ENCODE measurements around the gene GAB1. TPM values are rescaled to one million over a fixed set of nuclear protein-coding genes. Genes with fewer than 3 reads are reported as not detected.

The GAB1 gene
- total RNA-seq, 1 donor from 2014 or later = 29.7 TPM

GRCh38 chr4:143417679-143418403 is 81.2 kb downstream of the GAB1 start:
- TF ChIP-seq CTCF (IDR thresholded peaks at IDR 0.05; ENCODE audit: partially characterized antibody, unreplicated experiment) = no peak
- H3K27ac Mint-ChIP-seq (ENCODE audit: unreplicated experiment) = no peak overlapping the region
- peaks cover 8% of the 10 kb centered on the region for H3K36me3 Mint-ChIP-seq (ENCODE audit: unreplicated experiment)
- H3K4me1 Mint-ChIP-seq (ENCODE audit: low read depth, unreplicated experiment) = peaks cover 7% of the 10 kb centered on the region
- H3K4me3 Mint-ChIP-seq (ENCODE audit: unreplicated experiment) = no peak overlapping the region
- H3K27me3 Mint-ChIP-seq (ENCODE audit: unreplicated experiment) = peaks cover 2% of the 10 kb centered on the region
- no peaks in the 10 kb centered on the region for H3K9me3 Mint-ChIP-seq (ENCODE audit: unreplicated experiment)
- no peak for DNase-seq

- Mint-ChIP-seq H3K27me3 (ENCODE audit: unreplicated experiment) (peaks cover 2% of the 10 kb centered on the region), H3K36me3 (ENCODE audit: unreplicated experiment) (peaks cover 8% of the 10 kb centered on the region), H3K27ac (ENCODE audit: unreplicated experiment) (no peak overlapping the region), H3K4me1 (ENCODE audit: low read depth, unreplicated experiment) (peaks cover 7% of the 10 kb centered on the region), H3K9me3 (ENCODE audit: unreplicated experiment) (no peaks in the 10 kb centered on the region), H3K4me3 (ENCODE audit: unreplicated experiment) (no peak overlapping the region)
- no peak for DNase-seq
- TF ChIP-seq CTCF (IDR thresholded peaks at IDR 0.05; ENCODE audit: partially characterized antibody, unreplicated experiment) = no peak
Measured at GRCh38 chr4:143420227-143420626, 83.6 kb downstream of the GAB1 start.

DNA sequence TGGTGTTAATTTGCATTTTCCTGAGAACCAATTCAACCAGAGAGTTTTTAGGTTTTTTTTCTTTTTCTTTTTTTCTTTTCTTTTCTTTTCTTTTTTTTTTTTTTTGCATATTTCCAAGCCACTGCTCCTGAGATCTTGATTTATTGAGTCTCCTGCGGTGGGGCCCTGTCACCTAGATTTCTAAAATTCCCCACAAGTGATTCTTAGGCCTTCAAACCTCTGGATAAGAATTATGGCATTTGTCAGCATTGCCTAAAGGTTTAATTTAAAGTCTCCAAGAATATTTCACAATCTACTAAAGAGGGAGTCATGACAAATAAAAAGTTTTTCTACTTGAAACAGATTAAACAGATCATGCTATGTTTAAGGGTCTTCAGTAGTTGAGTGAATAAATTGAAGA is 84.9 kb downstream of the GAB1 start:
- peaks cover 2% of the 10 kb centered on the region for H3K27me3 Mint-ChIP-seq (ENCODE audit: unreplicated experiment)
- no peak for TF ChIP-seq CTCF (IDR thresholded peaks at IDR 0.05; ENCODE audit: partially characterized antibody, unreplicated experiment)
- peaks cover 7% of the 10 kb centered on the region for H3K4me1 Mint-ChIP-seq (ENCODE audit: low read depth, unreplicated experiment)
- H3K36me3 Mint-ChIP-seq (ENCODE audit: unreplicated experiment) = peaks cover 8% of the 10 kb centered on the region
- no peak for DNase-seq
- H3K9me3 Mint-ChIP-seq (ENCODE audit: unreplicated experiment) = no peaks in the 10 kb centered on the region
- H3K27ac Mint-ChIP-seq (ENCODE audit: unreplicated experiment) = no peak overlapping the region
- H3K4me3 Mint-ChIP-seq (ENCODE audit: unreplicated experiment) = no peak overlapping the region

- no peak for TF ChIP-seq CTCF (IDR thresholded peaks at IDR 0.05; ENCODE audit: partially characterized antibody, unreplicated experiment)
- Mint-ChIP-seq H3K4me3 (ENCODE audit: unreplicated experiment) (no peak overlapping the region), H3K27me3 (ENCODE audit: unreplicated experiment) (no peaks in the 10 kb centered on the region), H3K27ac (ENCODE audit: unreplicated experiment) (no peak overlapping the region), H3K36me3 (ENCODE audit: unreplicated experiment) (no peaks in the 10 kb centered on the region), H3K4me1 (ENCODE audit: low read depth, unreplicated experiment) (peaks cover 5% of the 10 kb centered on the region), H3K9me3 (ENCODE audit: unreplicated experiment) (no peaks in the 10 kb centered on the region)
- no peak for DNase-seq
Measured at GRCh38 chr4:143424276-143424675, 87.6 kb downstream of the GAB1 start.

GRCh38 chr4:143431526-143432257 is 95.0 kb downstream of the GAB1 start:
- H3K4me1 Mint-ChIP-seq (ENCODE audit: low read depth, unreplicated experiment) = no peaks in the 10 kb centered on the region
- no peaks in the 10 kb centered on the region for H3K27me3 Mint-ChIP-seq (ENCODE audit: unreplicated experiment)
- no peak overlapping the region for H3K4me3 Mint-ChIP-seq (ENCODE audit: unreplicated experiment)
- no peaks in the 10 kb centered on the region for H3K9me3 Mint-ChIP-seq (ENCODE audit: unreplicated experiment)
- no peak overlapping the region for H3K27ac Mint-ChIP-seq (ENCODE audit: unreplicated experiment)
- DNase-seq = no peak
- no peaks in the 10 kb centered on the region for H3K36me3 Mint-ChIP-seq (ENCODE audit: unreplicated experiment)
- no peak for TF ChIP-seq CTCF (IDR thresholded peaks at IDR 0.05; ENCODE audit: partially characterized antibody, unreplicated experiment)

All from glutamatergic neuron (in vitro differentiated cells).